ENCODE data around the gene CSPG4.

DNA sequence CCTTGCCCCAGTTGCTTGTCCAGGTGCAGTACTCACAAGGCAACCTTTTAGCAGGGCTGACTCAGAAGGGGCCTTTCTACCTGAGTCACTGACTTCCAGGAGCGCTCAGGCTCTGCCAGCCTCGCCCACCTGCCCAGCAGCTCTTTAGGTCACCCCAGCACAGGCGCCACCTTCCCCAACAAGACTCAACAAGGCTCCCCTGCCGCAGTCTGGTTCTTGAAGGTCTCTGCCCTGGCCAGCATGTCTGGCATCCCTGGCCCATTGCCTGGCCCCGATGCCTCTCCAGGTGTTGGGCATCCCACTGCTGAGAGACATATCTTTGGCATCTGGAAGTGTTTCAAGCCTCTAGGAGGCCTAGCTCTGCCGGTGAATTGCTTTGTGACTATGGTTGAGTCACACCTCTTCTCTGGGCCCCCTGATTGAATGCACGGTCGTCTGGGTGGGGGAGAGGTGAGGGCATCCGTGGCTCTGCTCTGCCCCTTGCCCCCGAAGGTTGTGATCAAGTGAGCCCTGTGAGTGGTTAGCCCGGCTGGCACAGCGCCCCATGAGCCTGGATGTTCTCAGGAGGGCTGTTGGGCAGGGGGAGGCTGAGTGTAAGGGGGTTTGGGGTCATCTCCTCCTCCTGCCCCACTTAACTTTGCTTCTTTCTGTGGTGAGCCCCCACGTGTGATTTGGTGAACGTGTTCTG, 43.3 kb downstream of the CSPG4 start:
- TF ChIP-seq, protein P1, sequence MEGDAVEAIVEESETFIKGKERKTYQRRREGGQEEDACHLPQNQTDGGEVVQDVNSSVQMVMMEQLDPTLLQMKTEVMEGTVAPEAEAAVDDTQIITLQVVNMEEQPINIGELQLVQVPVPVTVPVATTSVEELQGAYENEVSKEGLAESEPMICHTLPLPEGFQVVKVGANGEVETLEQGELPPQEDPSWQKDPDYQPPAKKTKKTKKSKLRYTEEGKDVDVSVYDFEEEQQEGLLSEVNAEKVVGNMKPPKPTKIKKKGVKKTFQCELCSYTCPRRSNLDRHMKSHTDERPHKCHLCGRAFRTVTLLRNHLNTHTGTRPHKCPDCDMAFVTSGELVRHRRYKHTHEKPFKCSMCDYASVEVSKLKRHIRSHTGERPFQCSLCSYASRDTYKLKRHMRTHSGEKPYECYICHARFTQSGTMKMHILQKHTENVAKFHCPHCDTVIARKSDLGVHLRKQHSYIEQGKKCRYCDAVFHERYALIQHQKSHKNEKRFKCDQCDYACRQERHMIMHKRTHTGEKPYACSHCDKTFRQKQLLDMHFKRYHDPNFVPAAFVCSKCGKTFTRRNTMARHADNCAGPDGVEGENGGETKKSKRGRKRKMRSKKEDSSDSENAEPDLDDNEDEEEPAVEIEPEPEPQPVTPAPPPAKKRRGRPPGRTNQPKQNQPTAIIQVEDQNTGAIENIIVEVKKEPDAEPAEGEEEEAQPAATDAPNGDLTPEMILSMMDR (conservative IDR thresholded peaks at IDR 0.05 in 1 of 2, IDR thresholded peaks at IDR 0.05 in 1 of 2; ENCODE audit: extremely low read depth in 1 of 2, insufficient read depth in 1 of 2, low read depth in 1 of 2, low read length in 2 of 2): no peak
- no peak for TF ChIP-seq EZH2 (IDR thresholded peaks at IDR 0.05; ENCODE audit: borderline replicate concordance, low read length)

Measured in mammary epithelial cell (primary cell).